NCI-H748 (cell line): ENCODE results near the gene VIM.

Experiments
- DNase-seq: peaks from one replicate; lab custom pipeline; 2025; ENCODE audit not compliant: unreplicated experiment; lab: John Stamatoyannopoulos, UW

The VIM gene

GRCh38 chr10:17228091-17229015, at the start of gene VIM:
VIM (plus strand) TSS chr10:17228241; CDS start chr10:17229423, 1,182 bp downstream.
- DNase-seq = peak; percentile 31

DNA sequence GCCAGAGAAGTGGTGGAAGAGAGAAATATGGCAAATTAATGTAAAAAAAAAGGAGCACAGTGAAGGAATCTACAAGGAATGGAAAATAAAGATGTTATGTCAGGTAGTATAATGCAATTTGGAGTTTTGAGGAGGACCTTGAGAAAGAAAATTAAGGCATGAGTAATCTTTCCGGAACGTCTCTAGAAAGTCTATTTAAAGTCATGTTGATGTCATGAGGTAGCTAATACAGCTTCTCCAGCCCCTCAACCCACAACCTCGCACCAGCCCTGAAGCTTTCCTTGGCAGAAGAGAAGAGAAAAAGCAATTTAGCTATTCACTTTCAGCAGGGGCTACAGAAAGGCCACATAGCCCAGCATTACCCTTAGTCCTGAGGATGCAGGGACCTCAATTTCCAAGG, 49.0 kb upstream of the VIM start:
- no peak for DNase-seq

GRCh38 chr10:17181110-17181509, 46.9 kb upstream of the VIM start:
- peak; percentile 5 for DNase-seq

- peak; percentile 92 for DNase-seq
These were observed 46.3 kb upstream of the VIM start for GRCh38 chr10:17181751-17182150.

DNA sequence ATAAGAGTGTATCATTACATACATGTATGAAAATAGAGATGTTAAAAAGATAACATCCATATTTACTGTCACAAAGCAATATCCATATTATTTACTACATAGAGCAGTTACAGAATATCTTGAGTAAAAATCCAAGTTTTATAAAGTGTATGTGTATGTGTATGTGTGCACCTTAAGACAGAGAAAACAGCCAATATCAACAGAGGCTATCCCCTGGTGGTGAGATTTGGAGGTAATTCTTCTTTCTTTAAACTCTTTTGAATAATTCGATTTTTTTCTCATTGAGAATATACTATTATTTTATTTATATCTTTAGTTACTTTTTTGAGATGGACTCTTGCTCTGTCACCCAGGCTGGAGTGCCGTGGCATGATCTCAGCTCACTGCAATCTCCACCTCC, 44.9 kb upstream of the VIM start:
- DNase-seq = no peak

DNA sequence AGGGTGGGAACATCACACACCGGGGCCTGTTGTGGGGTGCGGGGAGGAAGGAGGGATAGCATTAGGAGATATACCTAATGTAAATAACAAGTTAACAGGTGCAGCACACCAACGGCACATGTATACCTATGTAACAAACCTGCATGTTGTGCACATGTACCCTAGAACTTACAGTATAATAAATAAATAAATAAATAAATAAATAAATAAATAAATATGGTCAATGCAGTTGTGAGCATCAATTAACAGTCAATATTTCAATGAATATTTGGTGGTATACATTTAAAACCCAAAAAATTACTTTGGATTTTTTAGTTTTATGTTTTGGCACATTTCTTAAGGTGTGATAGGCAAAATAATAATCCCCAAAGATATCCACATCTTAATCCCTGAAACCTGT, 42.2 kb upstream of the VIM start:
- DNase-seq = no peak

DNA sequence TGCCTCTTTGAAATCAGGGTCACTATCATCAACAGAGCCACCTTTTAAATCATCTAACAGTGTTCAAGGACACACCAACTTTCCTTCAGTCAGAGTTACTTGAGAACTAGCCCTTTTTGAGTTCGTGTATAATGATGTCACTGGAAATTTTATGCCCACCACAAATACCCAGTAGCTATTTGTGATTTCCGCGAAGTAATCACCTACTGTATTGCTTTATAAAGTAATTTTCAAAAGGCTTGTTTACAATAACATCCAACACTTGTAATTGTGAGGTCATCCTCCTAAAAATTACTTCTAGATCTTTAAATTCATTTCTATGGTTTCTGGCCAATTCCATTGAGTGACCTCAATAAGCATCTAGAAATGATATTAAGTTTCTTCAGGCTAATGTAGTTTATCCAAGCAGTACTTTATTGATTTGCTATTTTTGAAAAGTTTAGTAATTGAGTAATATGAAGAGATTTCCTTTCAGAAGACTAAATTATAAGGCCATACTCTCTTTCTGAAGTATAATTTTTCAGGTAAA, 39.3 kb upstream of the VIM start:
- no peak for DNase-seq

GRCh38 chr10:17190602-17191001, 37.4 kb upstream of the VIM start:
- DNase-seq = no peak

GRCh38 chr10:17195083-17195482, 33.0 kb upstream of the VIM start:
- DNase-seq = no peak

GRCh38 chr10:17196045-17196444, 32.0 kb upstream of the VIM start:
- DNase-seq = no peak

- no peak for DNase-seq
These were observed 31.5 kb upstream of the VIM start for GRCh38 chr10:17196573-17196972.

- peak; percentile 10 for DNase-seq
These were observed 28.7 kb upstream of the VIM start for GRCh38 chr10:17199351-17199804.

DNA sequence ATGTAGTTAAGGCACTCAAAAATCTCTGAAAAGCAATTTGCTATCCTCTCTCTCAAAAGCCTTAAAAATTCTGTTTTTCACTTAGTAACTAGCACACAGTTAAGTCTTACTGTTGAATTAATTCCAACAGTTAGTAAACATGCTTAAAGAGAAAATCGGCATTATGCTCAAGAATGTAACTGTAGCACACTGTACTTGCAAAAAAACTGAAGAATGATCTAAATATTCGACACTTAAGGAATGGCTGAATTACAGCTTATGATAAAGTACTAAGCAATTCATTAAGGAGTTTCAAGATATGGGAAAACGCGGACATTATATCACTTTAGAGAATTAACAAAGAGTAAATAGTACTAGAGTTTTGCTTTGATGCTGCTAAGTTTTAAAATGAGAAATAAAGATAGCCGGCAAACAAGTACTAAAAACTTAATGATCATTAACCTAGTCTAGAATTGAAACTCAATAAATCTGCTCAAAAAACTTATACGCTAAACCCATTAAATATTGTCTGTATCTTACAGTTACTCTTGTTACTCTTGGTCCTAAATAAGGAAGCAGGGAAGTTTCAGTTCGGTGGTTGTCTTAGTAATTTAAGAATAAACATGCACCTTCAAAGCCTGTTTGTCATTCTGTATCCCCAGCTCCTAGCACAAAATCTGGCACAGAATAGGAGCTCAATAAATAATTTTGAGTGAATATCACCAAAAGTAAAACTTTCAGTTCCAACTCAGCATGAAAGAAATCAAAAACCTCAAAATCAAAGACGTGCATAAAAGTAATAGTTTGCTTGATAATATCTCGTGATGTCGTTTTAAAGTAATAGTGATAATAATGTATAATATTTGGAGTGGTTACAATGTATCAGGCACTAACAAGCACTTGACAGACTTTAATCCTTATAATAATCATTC, 27.8 kb upstream of the VIM start:
- DNase-seq = no peak

DNA sequence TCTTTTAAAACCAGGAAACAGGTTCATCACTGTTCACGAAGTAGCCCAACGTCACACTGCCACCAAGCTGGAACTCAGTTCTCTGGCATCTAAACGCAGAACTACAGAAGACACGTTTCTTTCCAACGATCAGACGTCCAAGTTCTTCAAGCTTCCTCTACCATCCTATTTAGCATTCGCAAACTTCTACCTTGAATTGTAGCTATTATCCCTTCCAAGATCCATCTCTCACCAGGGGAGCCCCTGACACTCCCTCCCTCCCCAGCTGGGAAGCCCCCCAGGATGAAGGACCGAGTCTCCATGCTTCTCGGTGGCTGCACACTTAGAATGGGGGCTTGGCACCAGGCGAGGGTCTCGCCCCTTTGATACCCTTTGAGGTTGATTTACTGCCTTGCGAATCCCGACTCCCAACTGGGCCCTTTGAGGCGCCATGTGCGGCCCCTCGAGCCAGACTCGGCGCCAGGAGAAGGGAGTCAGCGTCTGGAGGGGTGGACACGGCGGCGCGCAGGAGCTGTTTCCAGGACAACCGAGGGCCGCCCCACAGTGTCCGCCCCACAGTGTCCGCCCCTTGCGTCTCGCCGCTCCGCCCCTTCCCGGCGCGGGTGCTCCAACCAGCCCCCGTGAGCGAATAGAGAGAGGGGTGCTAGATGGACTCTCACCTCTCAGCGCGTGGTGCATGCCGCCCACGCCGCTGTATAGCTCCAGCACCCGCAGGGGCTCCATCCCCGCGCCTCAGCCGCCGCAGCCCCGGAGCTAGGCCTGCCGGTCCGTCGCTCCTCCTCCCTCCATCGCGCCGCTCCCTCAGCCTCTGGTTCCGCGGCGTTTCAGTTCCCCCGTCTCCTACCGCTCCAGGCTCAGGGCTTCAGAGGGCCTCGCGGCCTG, 26.9 kb upstream of the VIM start, which contains the start of gene TRDMT1:
TSS of gene TRDMT1 (minus strand) at position 761 of the 882 bp plus-strand sequence. CDS start at position 723, 38 bp downstream.
- DNase-seq = peak; percentile 82

GRCh38 chr10:17201794-17202116, 26.3 kb upstream of the VIM start:
- no peak for DNase-seq

GRCh38 chr10:17202506-17202905, 25.5 kb upstream of the VIM start:
- no peak for DNase-seq

DNA sequence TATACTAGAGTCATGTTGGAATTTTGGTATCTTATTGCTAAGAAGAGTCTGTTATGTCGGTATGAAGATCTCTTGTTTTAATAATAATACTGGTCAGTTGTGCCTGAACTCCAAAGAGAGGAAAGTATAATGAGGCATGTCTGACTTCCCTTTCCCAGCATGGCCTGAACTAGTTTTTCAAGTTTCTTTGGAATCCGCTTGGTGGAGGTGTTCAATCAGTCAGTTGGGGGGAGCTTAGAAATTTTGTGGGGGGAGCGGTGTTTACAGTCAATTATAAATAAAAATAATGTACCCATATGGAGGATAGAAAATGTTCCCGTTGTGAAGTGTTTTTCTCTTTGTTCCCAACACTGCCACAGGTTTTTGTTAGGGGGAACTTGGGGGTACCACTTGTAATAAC, 25.0 kb upstream of the VIM start:
- DNase-seq = no peak

DNA sequence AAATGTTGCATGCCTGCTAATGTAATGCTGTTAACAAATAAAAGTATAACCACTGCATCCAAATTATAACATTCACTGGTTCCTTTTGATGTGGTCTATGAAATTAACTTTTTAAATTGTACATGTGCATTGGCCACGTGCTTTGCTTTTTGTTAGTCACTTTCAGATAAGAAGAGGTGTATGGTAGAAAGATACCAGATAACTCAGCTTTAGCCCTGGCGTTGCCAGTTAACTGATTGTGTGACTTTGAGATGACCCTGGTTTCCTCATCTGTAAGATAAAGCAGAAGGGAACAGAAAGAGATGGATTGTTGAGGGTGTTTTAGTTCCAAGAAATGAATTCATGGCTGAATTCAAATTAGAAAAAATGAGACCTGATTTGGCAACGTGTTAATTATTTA, 24.6 kb upstream of the VIM start:
- no peak for DNase-seq

DNA sequence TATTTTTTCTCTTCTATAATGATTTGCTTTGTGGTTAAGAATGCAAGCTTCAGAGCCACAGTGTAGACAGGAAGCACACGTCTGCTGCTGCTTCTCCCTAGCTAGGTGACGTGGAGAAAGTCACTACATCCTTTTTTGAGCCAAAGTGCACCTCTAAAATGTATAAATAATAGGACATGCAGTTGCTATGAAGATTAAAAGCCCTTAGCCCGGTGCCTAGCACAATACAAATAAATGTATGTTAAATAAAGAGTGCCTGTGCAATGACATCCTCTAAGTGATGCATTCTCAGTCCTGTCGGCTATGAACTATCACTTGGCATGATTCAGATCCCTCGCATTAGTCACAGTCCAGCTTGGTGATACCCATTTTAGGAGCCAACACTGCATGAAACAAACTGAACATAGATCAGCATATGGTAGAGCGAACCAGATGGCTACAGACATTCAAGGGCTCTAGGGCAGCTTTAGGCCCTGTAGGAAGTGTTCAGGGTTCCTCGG, 21.8 kb upstream of the VIM start:
- no peak for DNase-seq

DNA sequence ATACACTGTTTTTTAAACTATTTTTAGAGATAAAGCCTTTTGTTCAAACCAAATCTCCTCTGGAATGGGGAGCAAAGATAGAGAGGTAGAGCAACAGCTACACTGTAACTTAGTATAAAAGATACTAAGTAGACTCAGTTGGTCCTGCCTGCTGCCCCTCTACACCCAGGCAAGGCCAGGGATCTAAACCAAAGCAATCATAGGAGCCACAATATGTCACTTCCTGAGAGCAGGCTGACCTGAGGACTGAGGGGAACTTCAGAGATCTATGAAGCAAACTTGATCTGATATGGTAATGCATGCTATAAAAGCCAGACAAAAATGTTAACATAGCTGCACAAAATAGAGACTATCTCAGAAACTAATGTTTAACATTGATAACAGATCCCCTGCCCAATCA, 19.6 kb upstream of the VIM start:
- DNase-seq = no peak
